Measurements from ENCODE around the gene SH3D19.

Gene SH3D19

GRCh38 chr4:151198748-151199147, 126.7 kb downstream of the SH3D19 start:
- no peak for DNase-seq (ENCODE audit: low read depth, low spot score)

DNA sequence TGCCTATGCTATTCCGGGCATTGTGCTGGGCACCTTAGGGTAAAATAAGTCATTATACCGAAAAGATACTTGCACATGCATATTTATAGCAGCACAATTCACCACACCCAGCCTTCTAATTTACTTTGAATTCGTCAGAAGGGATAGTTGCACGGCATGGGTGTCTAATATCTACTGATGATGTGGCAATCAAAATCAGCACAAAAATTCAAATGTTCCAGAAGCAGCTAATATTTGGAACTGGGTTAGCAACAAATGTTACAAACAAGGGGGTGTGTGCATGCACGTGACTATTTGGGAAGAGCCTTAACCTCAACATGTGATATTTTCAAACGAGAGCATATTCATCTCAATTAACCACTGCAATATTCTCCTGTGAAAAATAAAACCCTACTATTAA, 128.2 kb downstream of the SH3D19 start:
- no peak for DNase-seq (ENCODE audit: low read depth, low spot score)

GRCh38 chr4:151195801-151196200, 129.6 kb downstream of the SH3D19 start:
- no peak for DNase-seq (ENCODE audit: low read depth, low spot score)

GRCh38 chr4:151193414-151193813, 132.0 kb downstream of the SH3D19 start:
- DNase-seq (ENCODE audit: low read depth, low spot score): no peak

DNA sequence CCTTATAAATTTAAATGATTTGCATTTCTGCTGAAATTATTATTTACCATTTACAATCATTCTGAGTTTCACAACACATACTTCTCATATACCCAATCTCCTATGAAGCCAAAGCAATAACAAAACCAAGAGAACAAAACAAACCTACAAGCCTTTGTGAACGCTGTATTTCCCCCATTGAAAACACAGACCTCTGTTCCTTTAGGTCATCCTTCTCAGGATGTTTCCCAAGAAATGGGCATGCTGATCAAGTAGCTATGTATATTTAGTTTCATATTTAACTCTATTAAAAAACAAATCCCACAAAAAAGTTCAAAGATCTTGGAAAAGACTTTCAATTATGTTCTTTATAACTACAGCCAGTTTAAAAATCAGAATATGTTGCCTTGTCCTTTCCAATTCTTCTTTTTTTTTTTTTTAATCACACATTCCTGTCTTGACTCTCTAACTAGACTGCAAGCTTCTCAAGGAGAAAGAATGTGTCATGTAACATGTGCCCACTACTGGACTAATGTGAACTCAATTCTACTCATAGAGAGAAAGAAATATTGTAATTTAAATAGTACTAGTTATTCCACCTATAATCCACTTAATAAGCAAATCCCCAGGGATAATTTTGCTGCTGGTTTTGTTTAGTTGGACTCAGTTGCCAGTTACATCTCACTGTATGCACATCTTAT, 132.7 kb downstream of the SH3D19 start:
- DNase-seq (ENCODE audit: low read depth, low spot score): no peak

DNA sequence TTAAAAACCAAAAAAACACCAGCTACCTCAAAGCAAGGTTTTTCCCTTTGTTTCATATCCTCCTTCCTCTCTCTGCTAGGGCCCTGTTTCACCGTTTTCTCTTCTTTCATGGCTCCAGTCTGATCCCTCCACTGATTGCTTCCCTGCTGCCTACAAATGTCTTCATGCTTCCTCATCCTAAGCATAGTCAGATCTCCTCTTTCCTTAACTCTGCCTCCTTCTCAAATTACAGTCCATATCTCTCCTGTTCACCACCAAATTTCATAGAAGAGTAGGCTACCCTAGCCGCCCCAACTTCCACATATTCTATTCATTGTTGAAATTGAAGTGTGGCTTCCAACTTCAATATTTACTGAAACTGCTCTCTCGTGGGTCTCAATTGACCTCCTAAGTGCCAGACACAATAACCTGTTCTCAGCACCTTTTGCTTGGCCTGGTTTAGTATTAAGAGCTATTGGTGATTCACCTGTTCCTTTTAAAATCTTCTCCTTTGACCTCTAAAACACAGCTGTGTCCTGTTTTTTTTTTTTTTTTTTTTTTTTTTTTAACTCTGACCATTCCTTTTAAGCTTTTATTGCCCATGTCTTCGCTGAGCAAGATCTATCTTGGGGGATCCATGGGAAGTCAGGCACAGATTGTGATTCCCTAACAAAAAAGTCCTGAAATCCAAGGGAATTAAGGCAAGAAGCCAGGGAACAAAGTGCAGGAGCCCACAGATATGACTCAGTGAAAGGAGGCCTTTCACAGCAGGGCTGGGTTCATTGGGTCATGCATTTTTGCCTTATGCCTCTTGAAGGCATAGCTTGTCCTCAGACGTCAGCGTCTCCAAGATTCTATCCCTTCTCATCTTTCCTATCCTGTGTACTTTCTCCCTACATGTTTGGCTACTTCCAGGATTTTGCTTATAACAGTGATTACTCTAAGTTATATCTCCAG, 140.6 kb downstream of the SH3D19 start:
- DNase-seq (ENCODE audit: low read depth, low spot score): no peak

- DNase-seq (ENCODE audit: low read depth, low spot score): no peak
Observed at GRCh38 chr4:151182455-151182996, 142.9 kb downstream of the SH3D19 start.

DNA sequence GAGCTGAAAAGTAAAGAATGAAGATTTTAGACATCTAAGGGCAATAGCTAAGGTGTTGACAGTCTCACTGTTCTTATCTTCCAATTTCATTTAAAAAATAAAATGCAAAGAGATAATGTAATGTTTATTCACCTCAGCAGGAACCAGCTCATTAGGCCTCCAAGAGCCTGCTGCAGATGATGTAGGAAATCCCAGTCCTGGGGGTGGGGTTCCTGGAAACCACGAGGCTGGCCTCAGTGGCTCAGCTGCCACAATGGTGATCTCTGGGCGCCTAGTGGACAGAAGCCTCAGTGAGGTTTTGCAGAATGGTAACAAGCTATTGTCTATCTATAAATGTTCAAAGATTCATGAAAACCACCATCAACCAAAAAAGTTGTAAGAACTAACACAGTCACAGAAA, 148.7 kb downstream of the SH3D19 start:
- DNase-seq (ENCODE audit: low read depth, low spot score): no peak

GRCh38 chr4:151175754-151176631, 149.4 kb downstream of the SH3D19 start:
- DNase-seq (ENCODE audit: low read depth, low spot score): no peak

DNA sequence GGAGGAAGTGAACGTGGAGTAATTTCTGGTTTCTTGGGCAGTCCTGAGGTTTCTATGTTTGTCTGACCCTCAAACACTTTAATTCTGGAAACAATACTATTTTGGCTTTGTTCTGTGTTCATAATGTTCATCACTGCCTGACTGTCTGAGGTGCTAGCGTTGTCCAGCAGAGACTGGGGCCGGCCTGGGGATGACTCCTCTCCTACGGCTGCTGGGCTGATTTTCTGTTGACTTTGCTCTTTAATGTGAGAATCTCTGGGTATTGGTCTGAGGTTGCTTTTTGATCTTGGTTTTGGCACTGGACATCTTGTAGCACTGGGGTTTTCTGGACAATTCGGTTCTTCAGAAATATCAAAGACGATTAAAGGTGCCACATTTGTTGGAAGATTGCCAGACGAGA, 150.2 kb downstream of the SH3D19 start:
- no peak for DNase-seq (ENCODE audit: low read depth, low spot score)

- DNase-seq (ENCODE audit: low read depth, low spot score): no peak
Observed at GRCh38 chr4:151174784-151175183, 150.6 kb downstream of the SH3D19 start.

DNA sequence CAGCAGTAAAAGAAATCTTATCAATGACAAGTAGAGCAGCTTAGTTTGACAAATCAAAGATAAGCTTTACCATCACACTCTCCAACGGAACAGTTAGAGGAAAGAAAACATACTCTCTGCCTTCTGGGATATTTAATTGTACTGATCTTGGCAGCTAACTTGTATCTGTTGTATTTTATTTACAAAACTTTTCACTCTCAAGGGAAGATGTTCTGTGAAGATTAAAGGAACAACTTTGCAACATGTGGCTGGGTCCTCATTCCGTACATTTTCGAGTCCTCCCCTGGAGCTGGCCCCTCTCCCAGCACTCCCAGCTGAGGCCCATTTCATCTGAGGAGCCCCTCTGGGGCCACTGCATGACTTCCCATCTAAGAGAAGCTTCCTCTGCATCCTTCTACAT, 151.5 kb downstream of the SH3D19 start:
- no peak for DNase-seq (ENCODE audit: low read depth, low spot score)

GRCh38 chr4:151169900-151170299, 155.5 kb downstream of the SH3D19 start:
- no peak for DNase-seq (ENCODE audit: low read depth, low spot score)

DNA sequence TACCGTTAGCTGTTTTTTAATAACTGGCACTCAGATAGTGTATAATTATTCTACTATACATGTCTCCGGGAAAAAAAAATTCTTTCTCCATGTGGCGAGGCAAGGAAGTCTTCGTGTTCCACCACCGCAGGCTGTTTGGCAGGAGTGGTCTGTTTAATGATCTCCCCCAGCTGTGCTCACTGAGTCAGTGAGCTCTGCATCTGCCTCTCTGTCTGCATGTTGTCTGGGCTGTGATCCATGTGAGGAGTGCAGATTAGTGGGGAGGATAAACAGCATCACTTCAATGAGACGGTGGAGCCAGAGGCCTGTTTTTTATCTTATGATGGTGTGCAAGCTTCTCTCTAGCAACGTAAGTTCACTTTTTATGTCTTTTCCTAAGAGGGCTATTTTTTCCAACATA, 156.2 kb downstream of the SH3D19 start:
- no peak for DNase-seq (ENCODE audit: low read depth, low spot score)

DNA sequence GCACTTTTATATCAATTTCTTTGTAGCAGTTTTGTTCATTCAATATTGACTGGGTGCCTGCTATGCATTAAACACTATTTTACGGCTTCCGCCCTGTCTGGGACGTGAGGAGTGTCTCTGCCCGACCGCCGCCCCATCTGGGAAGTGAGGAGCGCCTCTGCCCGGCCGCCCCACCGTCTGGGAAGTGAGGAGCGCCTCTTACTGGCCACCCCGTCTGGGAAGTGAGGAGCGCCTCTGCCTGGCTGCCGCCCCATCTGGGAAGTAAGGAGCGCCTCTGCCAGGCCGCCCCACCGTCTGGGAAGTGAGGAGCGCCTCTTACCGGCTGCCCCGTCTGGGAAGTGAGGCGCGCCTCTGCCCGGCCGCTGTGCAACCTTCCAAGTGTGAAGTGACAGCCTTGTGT, 157.8 kb downstream of the SH3D19 start:
- DNase-seq (ENCODE audit: low read depth, low spot score): no peak

DNA sequence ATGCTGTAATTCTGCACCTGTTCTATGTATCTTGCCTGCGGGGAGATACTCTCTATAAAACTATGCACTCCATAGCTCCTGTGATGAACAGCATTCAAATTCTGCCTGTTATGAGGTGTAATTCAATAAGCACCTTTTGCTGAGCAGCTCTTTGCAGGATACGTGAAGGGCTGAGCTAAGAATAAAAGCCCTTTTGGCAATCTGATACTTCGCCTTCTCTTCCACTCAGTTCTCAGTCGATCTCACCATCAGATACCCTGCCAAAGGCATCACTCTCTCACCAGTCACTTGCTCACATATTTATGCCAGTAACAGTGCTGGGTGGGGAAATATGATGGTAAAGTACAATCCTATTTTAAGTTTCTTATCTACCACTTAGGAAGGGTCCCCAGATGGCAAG, 158.8 kb downstream of the SH3D19 start:
- no peak for DNase-seq (ENCODE audit: low read depth, low spot score)

DNA sequence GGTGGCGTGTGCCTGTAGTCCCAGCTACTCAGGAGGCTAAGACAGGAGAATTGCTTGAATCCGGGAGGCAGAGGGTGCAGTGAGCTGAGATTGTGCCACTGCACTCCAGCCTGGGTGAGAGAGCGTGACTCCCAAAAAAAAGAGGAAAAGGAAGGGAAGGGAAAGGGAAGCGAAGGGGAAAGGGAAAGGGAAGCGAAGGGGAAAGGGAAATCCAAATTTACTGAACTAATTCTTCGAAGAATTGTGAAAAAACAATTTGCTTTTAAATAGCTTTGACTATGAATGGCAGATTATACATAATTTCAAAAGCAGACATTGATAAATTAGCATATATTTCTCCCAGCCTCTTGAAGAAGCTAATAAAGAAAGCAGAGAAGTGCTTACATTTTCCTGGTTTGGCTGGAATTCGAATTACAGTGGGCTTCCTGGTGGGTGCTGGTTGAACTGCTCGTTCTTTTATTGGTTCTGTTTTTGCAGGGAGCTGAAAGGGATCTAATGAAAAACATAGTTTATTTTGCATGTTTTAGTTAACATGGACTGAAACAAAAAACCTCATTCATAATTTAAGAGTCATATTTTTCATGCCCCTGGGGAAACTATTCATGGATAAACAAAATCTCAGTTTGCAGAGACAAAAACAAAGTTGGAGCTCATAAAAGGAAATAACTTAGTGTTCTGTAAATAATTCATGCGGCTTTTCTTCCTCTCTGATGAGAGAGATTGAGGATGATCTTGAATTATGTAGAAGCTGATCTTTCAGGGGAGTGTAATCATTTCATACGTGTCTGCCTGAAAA, 160.0 kb downstream of the SH3D19 start:
- no peak for DNase-seq (ENCODE audit: low read depth, low spot score)

DNA sequence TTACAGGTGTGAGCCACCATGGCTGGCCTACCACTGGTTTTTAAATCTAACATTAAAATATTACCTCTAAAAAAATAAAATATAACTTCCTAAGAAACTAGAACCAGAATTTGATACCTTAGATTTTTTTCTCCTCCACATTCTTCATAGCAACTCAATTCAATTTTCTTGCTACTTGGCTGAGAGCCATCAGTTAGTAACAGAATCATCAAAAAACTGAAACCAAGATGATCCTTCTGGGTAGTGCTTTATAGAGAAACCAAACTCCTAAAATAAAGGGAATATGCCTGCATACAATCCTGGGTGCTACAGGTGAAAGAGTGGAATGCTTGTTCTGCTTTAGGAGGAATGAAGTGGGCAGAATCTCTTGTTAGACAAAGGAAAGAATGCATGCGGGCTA, 161.6 kb downstream of the SH3D19 start:
- DNase-seq (ENCODE audit: low read depth, low spot score): no peak

- DNase-seq (ENCODE audit: low read depth, low spot score): no peak
Observed at GRCh38 chr4:151158979-151159378, 166.4 kb downstream of the SH3D19 start.

DNA sequence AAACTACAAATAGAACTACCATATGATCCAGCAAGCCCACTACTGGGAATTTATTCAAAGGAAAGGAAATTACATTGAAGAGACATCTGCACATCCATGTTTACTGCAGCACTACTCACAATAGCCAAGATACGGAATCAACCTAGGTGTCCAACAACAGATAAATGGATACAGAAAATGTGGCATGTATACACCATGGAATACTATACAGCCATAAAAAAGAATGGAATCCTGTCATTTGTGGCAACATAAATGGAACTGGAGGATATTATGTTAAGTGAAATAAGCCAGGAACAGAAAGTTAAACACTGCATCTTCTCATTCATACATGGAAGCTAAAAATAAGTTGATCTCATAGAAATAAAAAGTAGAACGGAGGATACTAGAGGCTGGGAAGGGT, 167.9 kb downstream of the SH3D19 start:
- DNase-seq (ENCODE audit: low read depth, low spot score): no peak

- DNase-seq (ENCODE audit: low read depth, low spot score): no peak
Observed at GRCh38 chr4:151153585-151153984, 171.8 kb downstream of the SH3D19 start.
